CD4-positive, alpha-beta T cell (primary cell): ENCODE measurements around the gene KRTAP10-1. TPM values are rescaled to one million over a fixed set of nuclear protein-coding genes. Genes with fewer than 3 reads are reported as not detected.

Experiments used
- ATAC-seq: fragments of 200-7000 bp; cut with Tn5 transposase; one replicate; pipeline ENCODE4 v1.10.0; 2022; ENCODE audit warnings: mild to moderate bottlenecking; ENCODE audit not compliant: poor library complexity
- CTCF ChIA-PET: fragments of 350-600 bp; sonication (Branson Sonifier 250); formaldehyde crosslinking; loops from one replicate; lab custom pipeline; 2021; ENCODE audit warnings: antibody characterized with exemption, inconsistent platforms; lab: Charles Lee
- POLR2A ChIA-PET: fragments of 350-600 bp; sonication (Branson Sonifier 250); formaldehyde crosslinking; loops from one replicate; lab custom pipeline; 2021; ENCODE audit warnings: antibody characterized with exemption, inconsistent platforms; lab: Charles Lee
- DNase-seq, 14 experiments: peaks; one replicate each; pipeline ENCODE4 v3.0.0-alpha.2; 2013 to 2020; ENCODE audit warnings: mixed read lengths in 2 of 14
- H3K27ac ChIP-seq, 2 donors: one replicate each; pipeline versions ENCODE4 v1.5.1 to v1.7.0; 2013; ENCODE audit warnings: low read length in 2 of 2, low read depth in 1 of 2, mild to moderate bottlenecking in 1 of 2
- H3K27me3 ChIP-seq, 2 experiments: 1 replicate in 1 of 2; 2 replicates in 1 of 2; pipeline versions ENCODE4 v1.6.1 to v1.7.0; 2013; ENCODE audit warnings: low read length in 2 of 2, control low read depth in 1 of 2, mild to moderate bottlenecking in 1 of 2, moderate library complexity in 1 of 2; ENCODE audit not compliant: insufficient read depth in 2 of 2, control insufficient read depth in 1 of 2
- H3K36me3 ChIP-seq: one replicate; pipeline ENCODE4 v1.6.1; 2013; ENCODE audit warnings: low read length, control low read depth; ENCODE audit not compliant: insufficient read depth
- H3K4me1 ChIP-seq: one replicate; pipeline ENCODE4 v1.6.1; 2013; ENCODE audit warnings: low read length, control low read depth; ENCODE audit not compliant: insufficient read depth
- H3K4me3 ChIP-seq: one replicate; pipeline ENCODE4 v1.5.1; 2013; ENCODE audit warnings: mild to moderate bottlenecking, low read length, moderate library complexity
- H3K9me3 ChIP-seq, 2 experiments: 1 replicate in 1 of 2; 2 replicates in 1 of 2; pipeline versions ENCODE4 v1.6.1 to v1.7.0; 2013; ENCODE audit warnings: low read length in 2 of 2, mild to moderate bottlenecking in 2 of 2, control low read depth in 1 of 2, moderate library complexity in 1 of 2; ENCODE audit not compliant: control insufficient read depth in 1 of 2, insufficient read depth in 1 of 2
- H3K27ac Mint-ChIP-seq: one replicate; pipeline ENCODE4 v1.8.0; 2020; ENCODE audit warnings: mixed read lengths
- H3K27me3 Mint-ChIP-seq: one replicate; pipeline ENCODE4 v1.8.0; 2021; ENCODE audit warnings: mixed read lengths
- H3K36me3 Mint-ChIP-seq: one replicate; pipeline ENCODE4 v1.8.0; 2021; ENCODE audit warnings: low read depth, mixed read lengths
- H3K4me1 Mint-ChIP-seq: one replicate; pipeline ENCODE4 v1.8.0; 2021; ENCODE audit warnings: low read depth, mixed read lengths
- H3K4me3 Mint-ChIP-seq: one replicate; pipeline ENCODE4 v1.8.0; 2020; ENCODE audit warnings: mild to moderate bottlenecking, mixed read lengths
- H3K9me3 Mint-ChIP-seq: one replicate; pipeline ENCODE4 v1.8.0; 2020; ENCODE audit warnings: mixed read lengths
- intact Hi-C, 2 experiments: fragments of 100-400 bp; cut with DNase I in 1 of 2; cut with micrococcal nuclease in 1 of 2; formaldehyde crosslinking; loops; one replicate each; pipeline versions ENCODE4 v1.15.1 to v1.9.0; 2023 to 2025; cut with DNase I, micrococcal nuclease
- total RNA-seq, 174 experiments: library from RNA in 2 of 174; stranded (reverse) in 2 of 174; gene quantifications; one replicate each; pipeline ENCODE4 v1.2.3 and lab custom pipeline; 2021 to 2026
- TF ChIP-seq, protein P1 (sequence below): fragments of 200-600 bp; IDR thresholded peaks from one replicate; pipeline ENCODE4 v1.8.0; 2022; ENCODE audit warnings: antibody characterized with exemption, mild to moderate bottlenecking

The KRTAP10-1 gene
- total RNA-seq, 2 experiments from 2014 or later = not detected

DNA sequence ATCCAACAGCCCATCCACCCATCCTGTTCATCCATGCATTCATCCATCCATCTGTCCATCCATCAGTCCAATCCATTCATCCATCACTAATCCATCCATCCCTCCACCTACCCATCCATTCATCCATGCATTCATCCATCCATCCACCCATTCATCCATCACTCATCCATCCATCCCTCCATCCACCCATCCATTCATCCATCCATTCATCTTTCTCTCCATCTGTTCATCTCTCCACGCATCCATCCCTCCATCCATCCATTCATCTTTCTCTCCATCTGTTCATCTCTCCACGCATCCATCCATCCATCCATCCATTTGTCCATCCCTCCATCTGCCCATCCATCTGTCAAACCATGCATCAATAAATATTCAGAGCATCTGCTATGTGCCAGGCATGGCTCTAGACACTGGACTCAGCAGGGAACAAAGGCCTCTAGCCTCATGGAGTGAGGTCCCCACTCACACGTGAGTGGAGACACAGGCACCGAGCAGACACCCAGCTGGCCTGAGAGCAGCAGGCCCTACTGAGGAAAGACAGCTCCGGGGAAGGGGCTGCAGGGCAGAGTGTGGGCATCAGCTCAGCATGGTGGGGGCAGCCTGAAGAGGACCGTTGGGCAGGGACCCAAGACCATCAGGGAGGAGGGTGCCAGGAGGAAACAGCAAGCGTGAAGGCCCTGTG, 9.6 kb downstream of the KRTAP10-1 start:
- CTCF ChIA-PET = no interaction called here
- H3K4me3 Mint-ChIP-seq = no peak overlapping the region
- POLR2A ChIA-PET = no interaction called here
- DNase-seq (no peak), ATAC-seq (no peak)
- Histone ChIP-seq H3K9me3 (peaks cover 0 to 4% of the 10 kb centered on the region in 2 experiments), H3K4me3 (no peak overlapping the region), H3K36me3 (no peaks in the 10 kb centered on the region), H3K27ac (no peak overlapping the region), H3K4me1 (no peaks in the 10 kb centered on the region), H3K27me3 (no peaks in the 10 kb centered on the region)
- H3K4me1 Mint-ChIP-seq = no peaks in the 10 kb centered on the region
- no peak overlapping the region for H3K27ac Mint-ChIP-seq
- no peaks in the 10 kb centered on the region for H3K36me3 Mint-ChIP-seq
- TF ChIP-seq, protein P1, sequence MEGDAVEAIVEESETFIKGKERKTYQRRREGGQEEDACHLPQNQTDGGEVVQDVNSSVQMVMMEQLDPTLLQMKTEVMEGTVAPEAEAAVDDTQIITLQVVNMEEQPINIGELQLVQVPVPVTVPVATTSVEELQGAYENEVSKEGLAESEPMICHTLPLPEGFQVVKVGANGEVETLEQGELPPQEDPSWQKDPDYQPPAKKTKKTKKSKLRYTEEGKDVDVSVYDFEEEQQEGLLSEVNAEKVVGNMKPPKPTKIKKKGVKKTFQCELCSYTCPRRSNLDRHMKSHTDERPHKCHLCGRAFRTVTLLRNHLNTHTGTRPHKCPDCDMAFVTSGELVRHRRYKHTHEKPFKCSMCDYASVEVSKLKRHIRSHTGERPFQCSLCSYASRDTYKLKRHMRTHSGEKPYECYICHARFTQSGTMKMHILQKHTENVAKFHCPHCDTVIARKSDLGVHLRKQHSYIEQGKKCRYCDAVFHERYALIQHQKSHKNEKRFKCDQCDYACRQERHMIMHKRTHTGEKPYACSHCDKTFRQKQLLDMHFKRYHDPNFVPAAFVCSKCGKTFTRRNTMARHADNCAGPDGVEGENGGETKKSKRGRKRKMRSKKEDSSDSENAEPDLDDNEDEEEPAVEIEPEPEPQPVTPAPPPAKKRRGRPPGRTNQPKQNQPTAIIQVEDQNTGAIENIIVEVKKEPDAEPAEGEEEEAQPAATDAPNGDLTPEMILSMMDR = no peak
- no peaks in the 10 kb centered on the region for H3K9me3 Mint-ChIP-seq
- H3K27me3 Mint-ChIP-seq = no peaks in the 10 kb centered on the region
- intact Hi-C loops = no loop called here

DNA sequence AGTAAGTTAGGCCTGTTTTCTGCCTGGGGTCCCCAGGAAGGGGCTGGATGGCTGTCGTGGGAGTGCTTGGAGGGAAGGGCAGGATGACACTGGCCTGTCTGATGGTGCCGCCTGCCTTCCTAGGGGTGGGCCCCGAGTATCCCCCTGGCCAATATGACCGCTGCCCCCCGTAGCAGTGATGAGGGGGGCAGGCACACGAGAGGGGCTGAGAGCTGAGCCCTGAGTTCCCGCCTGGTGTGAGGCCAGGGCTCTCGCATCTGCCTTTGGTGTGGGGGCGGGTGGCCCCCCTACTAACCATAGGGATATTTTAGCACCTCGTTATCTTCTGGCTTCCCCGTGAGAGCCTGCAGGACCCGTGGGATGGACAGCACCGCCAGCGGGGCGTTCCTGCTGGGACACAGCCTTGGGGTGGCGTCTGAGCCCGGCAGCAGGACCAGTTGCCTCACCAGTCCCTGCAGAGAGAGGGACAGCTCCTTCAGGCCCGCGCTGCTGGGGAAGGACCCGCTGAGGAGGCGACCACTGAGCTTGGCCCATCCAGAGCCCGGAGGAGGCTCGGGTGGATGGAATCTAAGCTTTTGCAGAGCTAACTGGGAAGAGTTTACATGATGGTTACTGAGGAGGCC, 10.4 kb downstream of the KRTAP10-1 start:
- Histone ChIP-seq H3K9me3 (peaks cover 0 to 4% of the 10 kb centered on the region in 2 experiments), H3K27ac (no peak overlapping the region), H3K27me3 (no peaks in the 10 kb centered on the region), H3K36me3 (no peaks in the 10 kb centered on the region), H3K4me1 (no peaks in the 10 kb centered on the region), H3K4me3 (no peak overlapping the region)
- TF ChIP-seq, protein P1 = no peak
- no peaks in the 10 kb centered on the region for H3K36me3 Mint-ChIP-seq
- H3K9me3 Mint-ChIP-seq = no peaks in the 10 kb centered on the region
- no peak overlapping the region for H3K4me3 Mint-ChIP-seq
- H3K27me3 Mint-ChIP-seq = no peaks in the 10 kb centered on the region
- intact Hi-C loops = no loop called here
- H3K4me1 Mint-ChIP-seq = no peaks in the 10 kb centered on the region
- POLR2A ChIA-PET = no interaction called here
- no peak overlapping the region for H3K27ac Mint-ChIP-seq
- CTCF ChIA-PET = no interaction called here
- ATAC-seq (no peak), DNase-seq (no peak)

DNA sequence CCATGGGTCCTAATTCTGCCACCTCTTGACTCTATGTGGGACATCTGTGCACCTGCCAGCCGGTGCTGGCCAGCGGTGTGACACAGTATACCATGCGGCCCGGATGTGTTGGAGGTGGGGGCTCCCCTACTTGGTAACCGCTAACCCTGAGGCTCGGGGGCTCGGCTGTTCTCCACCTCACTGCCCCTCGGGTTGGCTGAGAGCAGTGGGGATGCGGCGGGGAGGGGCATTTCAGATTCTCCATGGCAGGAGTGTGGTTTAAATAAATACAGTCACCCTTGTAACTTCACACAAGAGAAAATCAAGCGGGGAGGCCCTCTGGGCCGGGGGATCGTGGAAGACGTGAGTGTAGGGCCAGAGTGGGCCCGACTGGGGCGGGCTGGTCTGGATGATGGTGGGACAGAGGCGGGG, 11.0 kb downstream of the KRTAP10-1 start:
- Histone ChIP-seq H3K9me3 (peaks cover 0 to 4% of the 10 kb centered on the region in 2 experiments), H3K4me3 (no peak overlapping the region), H3K36me3 (no peaks in the 10 kb centered on the region), H3K27me3 (no peaks in the 10 kb centered on the region), H3K27ac (no peak overlapping the region), H3K4me1 (no peaks in the 10 kb centered on the region)
- peak in 1 of 14 experiments; percentile 28 for DNase-seq
- Mint-ChIP-seq H3K27me3 (no peaks in the 10 kb centered on the region), H3K9me3 (no peaks in the 10 kb centered on the region), H3K4me1 (no peaks in the 10 kb centered on the region), H3K27ac (no peak overlapping the region), H3K4me3 (no peak overlapping the region), H3K36me3 (no peaks in the 10 kb centered on the region)
- TF ChIP-seq, protein P1 = no peak
- POLR2A ChIA-PET = no interaction called here
- ATAC-seq = no peak
- intact Hi-C loops = no loop called here
- CTCF ChIA-PET = no interaction called here
